D721Med (cell line): ENCODE measurements around the gene CTNNAL1.

Experiments used
- DNase-seq: peaks from one replicate; pipeline ENCODE4 v3.0.0; 2011; ENCODE audit warnings: low spot score; ENCODE audit not compliant: insufficient read length
- FAIRE-seq: peaks from 2 replicates; lab custom pipeline; 2011; peaks lifted over from hg19 to GRCh38; lab: Jason Lieb, UNC
- TF ChIP-seq, protein P1 (sequence below): IDR thresholded peaks from 2 replicates; pipeline ENCODE4 v1.5.1; 2012; ENCODE audit warnings: mild to moderate bottlenecking, control low read depth; ENCODE audit not compliant: insufficient read depth; ENCODE audit errors: missing control alignments

Gene CTNNAL1

DNA sequence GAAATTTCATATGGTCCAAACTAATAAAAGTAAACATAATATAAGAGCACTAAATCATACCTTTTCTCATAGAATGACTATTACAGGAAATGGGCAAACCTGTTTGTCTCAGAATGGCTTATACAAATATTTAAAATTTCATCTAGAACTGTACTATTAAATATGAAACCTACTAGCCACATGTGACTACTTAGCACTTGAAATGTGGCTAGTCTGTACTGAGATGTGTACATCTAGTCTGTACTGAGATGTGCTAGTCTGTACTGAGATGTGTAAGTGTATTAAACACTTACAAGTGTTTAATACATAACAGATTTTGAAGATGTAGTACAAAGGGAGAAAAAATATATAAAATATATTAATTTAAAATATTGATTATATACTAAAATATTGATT is 56.7 kb downstream of the CTNNAL1 start:
- DNase-seq = no peak
- TF ChIP-seq, protein P1, sequence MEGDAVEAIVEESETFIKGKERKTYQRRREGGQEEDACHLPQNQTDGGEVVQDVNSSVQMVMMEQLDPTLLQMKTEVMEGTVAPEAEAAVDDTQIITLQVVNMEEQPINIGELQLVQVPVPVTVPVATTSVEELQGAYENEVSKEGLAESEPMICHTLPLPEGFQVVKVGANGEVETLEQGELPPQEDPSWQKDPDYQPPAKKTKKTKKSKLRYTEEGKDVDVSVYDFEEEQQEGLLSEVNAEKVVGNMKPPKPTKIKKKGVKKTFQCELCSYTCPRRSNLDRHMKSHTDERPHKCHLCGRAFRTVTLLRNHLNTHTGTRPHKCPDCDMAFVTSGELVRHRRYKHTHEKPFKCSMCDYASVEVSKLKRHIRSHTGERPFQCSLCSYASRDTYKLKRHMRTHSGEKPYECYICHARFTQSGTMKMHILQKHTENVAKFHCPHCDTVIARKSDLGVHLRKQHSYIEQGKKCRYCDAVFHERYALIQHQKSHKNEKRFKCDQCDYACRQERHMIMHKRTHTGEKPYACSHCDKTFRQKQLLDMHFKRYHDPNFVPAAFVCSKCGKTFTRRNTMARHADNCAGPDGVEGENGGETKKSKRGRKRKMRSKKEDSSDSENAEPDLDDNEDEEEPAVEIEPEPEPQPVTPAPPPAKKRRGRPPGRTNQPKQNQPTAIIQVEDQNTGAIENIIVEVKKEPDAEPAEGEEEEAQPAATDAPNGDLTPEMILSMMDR = no peak
- FAIRE-seq = no peak

DNA sequence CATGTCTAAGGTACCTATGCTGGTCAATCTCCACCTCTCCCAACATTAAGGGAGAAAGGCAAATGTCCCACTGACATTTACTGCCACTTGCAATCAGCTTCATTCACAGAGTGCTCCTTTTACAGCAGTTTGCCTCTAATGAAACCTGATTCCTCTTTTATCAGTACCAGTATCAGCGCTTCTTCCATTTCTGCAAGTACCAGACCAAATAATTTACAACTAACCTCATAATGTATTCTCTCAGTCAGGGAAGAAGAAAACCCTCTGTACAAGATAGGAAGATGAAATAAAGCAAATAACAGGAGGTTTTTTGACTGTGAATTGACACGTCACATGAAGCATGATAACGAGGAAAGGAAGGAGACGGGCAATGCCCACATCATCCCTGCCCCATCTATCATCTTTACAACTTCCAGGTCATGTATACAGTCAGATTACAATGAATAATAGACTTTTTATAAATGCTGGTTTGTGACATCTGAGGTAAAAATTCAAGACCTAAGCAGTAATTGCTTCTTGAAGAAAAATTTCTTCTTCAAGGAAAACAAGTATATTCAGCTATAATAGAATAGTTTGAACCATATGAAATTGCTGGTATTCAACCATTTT is 57.2 kb downstream of the CTNNAL1 start:
- DNase-seq = no peak
- TF ChIP-seq, protein P1 = no peak
- FAIRE-seq = no peak

DNA sequence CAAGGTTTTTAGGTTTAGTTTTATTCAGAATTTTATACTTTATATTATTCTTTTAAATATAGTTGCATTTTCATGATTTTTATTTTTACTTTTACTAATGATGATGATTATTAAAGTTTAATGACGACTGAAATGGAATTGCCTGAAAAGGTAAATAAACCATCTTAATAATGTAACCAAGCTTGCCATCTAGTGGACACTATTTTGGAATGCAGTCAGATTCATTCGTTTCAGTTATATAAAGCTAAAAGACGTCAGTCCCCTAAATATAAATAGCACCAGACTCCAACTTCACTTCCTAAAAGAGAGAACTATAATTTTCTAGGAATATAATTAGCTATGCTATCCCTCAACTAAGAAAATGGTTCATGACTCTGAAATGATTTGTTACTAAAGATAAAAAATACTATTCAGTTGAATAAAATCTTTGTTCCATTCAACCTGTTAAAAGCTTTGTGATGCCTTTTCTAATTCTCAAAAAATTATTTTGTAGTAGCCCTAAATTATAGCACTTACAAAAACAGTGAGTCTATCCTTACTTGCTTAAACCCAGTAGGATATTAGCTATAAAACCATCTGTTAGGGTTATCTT is 59.2 kb downstream of the CTNNAL1 start:
- FAIRE-seq = no peak
- TF ChIP-seq, protein P1 = peak; percentile 69
- no peak for DNase-seq

DNA sequence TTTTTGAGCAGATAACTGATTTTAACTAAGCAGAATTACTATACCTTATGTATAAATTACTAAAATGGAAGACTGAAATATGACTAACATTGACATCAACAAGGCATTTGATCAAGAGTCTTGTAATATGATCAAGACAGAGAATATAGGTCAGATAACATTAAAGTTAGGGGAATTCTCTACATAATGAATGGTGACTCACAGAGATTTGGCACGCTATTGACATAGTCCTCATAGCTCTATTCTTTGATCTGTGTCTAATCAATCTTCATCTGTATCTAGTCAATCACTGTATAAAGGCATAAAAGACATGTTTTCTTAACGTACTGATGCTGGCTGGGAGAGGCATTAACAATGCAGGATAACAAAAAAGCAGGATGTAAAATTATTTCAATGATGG is 61.7 kb downstream of the CTNNAL1 start:
- TF ChIP-seq, protein P1 = no peak
- FAIRE-seq = no peak
- DNase-seq = no peak

DNA sequence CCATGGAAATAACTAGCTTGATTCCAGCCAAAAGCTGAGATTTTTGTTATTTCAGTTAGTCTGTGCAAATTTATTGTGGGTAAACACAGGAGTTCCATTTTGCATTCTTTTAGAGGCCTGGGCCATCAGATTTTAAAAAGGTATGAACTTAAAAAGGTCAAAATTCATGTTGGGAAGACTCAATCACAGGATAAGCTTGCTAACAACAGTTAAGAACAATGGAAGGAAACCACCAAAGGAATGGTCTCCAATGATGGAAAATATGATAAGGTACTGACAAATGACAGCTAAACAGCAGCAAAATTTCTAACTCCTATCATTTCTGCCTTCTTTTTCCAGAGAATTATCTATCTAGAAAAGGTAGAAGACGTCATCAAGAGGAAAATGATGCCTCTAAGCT is 63.1 kb downstream of the CTNNAL1 start:
- TF ChIP-seq, protein P1 = no peak
- DNase-seq = no peak
- FAIRE-seq = no peak

DNA sequence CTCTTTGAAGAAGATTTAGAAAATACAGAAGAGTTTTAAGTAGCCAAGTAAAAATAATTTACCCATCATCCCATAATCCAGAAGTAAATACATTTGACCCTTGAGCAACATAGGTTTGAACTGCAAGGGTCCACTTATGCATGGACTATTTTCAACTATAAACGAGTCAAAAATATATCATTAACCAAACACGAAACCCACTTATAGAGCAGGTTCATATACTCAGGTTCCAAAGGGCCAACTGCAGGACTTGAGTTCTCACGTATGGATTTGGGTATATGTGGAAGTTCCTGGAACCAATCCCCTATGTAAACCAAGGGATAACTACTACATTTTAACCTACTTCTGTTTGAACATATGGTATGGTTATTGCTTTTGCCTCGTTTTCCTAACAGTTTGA is 73.3 kb downstream of the CTNNAL1 start:
- TF ChIP-seq, protein P1 = no peak
- DNase-seq = no peak
- no peak for FAIRE-seq
